Parathyroid adenoma (tissue), 2 donors: ENCODE measurements around the gene PNCK.

Experiments used
- H2AFZ ChIP-seq: fragments of 300-600 bp; sonication (generic); one replicate; pipeline ENCODE4 v1.7.0; 2017; ENCODE audit warnings: antibody characterized with exemption, mild to moderate bottlenecking
- H3K27ac ChIP-seq: fragments of 300-600 bp; sonication (generic); one replicate; pipeline ENCODE4 v1.7.0; 2017
- H3K27me3 ChIP-seq: fragments of 300-600 bp; sonication (generic); one replicate; pipeline ENCODE4 v1.7.0; 2017; ENCODE audit warnings: low read length; ENCODE audit not compliant: control insufficient read depth, insufficient read depth
- H3K36me3 ChIP-seq: fragments of 300-600 bp; sonication (generic); one replicate; pipeline ENCODE4 v1.7.0; 2017; ENCODE audit warnings: low read length; ENCODE audit not compliant: control insufficient read depth, insufficient read depth
- H3K4me1 ChIP-seq: fragments of 300-600 bp; sonication (generic); one replicate; pipeline ENCODE4 v1.7.0; 2017; ENCODE audit warnings: control low read depth
- H3K4me2 ChIP-seq: fragments of 300-600 bp; sonication (generic); one replicate; pipeline ENCODE4 v1.7.0; 2017; ENCODE audit warnings: low read length
- H3K4me3 ChIP-seq: fragments of 300-600 bp; sonication (generic); one replicate; pipeline ENCODE4 v1.7.0; 2017; ENCODE audit warnings: low read depth, low read length
- H3K79me2 ChIP-seq: fragments of 300-600 bp; sonication (generic); one replicate; pipeline ENCODE4 v1.7.0; 2017; ENCODE audit warnings: control low read depth
- H3K9ac ChIP-seq: fragments of 300-600 bp; sonication (generic); one replicate; pipeline ENCODE4 v1.7.0; 2017; ENCODE audit warnings: mild to moderate bottlenecking
- H3K9me3 ChIP-seq: fragments of 300-600 bp; sonication (generic); one replicate; pipeline ENCODE4 v1.7.0; 2017; ENCODE audit warnings: low read length; ENCODE audit not compliant: control insufficient read depth
- CTCF ChIP-seq: fragments of 300-600 bp; sonication (generic); IDR thresholded peaks from one replicate; pipeline ENCODE4 v1.7.0; 2017; ENCODE audit warnings: antibody characterized with exemption, mild to moderate bottlenecking
- donor health status: primary hyperparathyroidism.

PNCK gene

GRCh38 chrX:153689654-153690465 lies 16.2 kb upstream of the PNCK start:
- H3K9ac ChIP-seq: no peak overlapping the region
- H3K36me3 ChIP-seq: no peaks in the 10 kb centered on the region
- H2AFZ ChIP-seq: no peak overlapping the region
- no peaks in the 10 kb centered on the region for H3K4me1 ChIP-seq
- no peak overlapping the region for H3K4me3 ChIP-seq
- no peaks in the 10 kb centered on the region for H3K9me3 ChIP-seq
- H3K27me3 ChIP-seq: no peaks in the 10 kb centered on the region
- no peaks in the 10 kb centered on the region for H3K79me2 ChIP-seq
- no peak overlapping the region for H3K27ac ChIP-seq
- peak overlapping the region; percentile 44 for H3K4me2 ChIP-seq
- TF ChIP-seq CTCF: no peak

- Histone ChIP-seq H3K4me3 (no peak overlapping the region), H3K79me2 (no peaks in the 10 kb centered on the region), H3K27ac (no peak overlapping the region), H3K9ac (no peak overlapping the region), H3K27me3 (no peaks in the 10 kb centered on the region), H3K4me1 (no peaks in the 10 kb centered on the region), H3K36me3 (no peaks in the 10 kb centered on the region), H3K9me3 (no peaks in the 10 kb centered on the region), H2AFZ (no peak overlapping the region), H3K4me2 (peak overlapping the region; percentile 44)
- TF ChIP-seq CTCF: no peak
Measured at GRCh38 chrX:153688911-153689590, 15.4 kb upstream of the PNCK start.

- H2AFZ ChIP-seq: no peak overlapping the region
- no peaks in the 10 kb centered on the region for H3K36me3 ChIP-seq
- H3K79me2 ChIP-seq: no peaks in the 10 kb centered on the region
- H3K4me2 ChIP-seq: no peak overlapping the region
- no peak overlapping the region for H3K27ac ChIP-seq
- no peaks in the 10 kb centered on the region for H3K4me1 ChIP-seq
- H3K9ac ChIP-seq: no peak overlapping the region
- no peaks in the 10 kb centered on the region for H3K27me3 ChIP-seq
- no peak for TF ChIP-seq CTCF
- H3K9me3 ChIP-seq: no peaks in the 10 kb centered on the region
- H3K4me3 ChIP-seq: no peak overlapping the region
Measured at GRCh38 chrX:153688506-153688905, 14.9 kb upstream of the PNCK start.

GRCh38 chrX:153688071-153688470 lies 14.5 kb upstream of the PNCK start:
- Histone ChIP-seq H2AFZ (no peak overlapping the region), H3K4me3 (no peak overlapping the region), H3K4me2 (no peak overlapping the region), H3K27me3 (no peaks in the 10 kb centered on the region), H3K4me1 (no peaks in the 10 kb centered on the region), H3K36me3 (no peaks in the 10 kb centered on the region), H3K9me3 (no peaks in the 10 kb centered on the region), H3K79me2 (no peaks in the 10 kb centered on the region), H3K27ac (no peak overlapping the region), H3K9ac (no peak overlapping the region)
- TF ChIP-seq CTCF: no peak
